Esophagus muscularis mucosa (tissue), 4 donors: ENCODE results near the gene TMPO.

ENCODE experiments used
- EP300 ChIP-seq: sonication (generic); formaldehyde crosslinking; IDR thresholded peaks from one replicate; pipeline ENCODE4 v1.6.1; 2017; ENCODE audit warnings: antibody characterized with exemption
- POLR2A ChIP-seq: fragments of 450-650 bp; IDR thresholded peaks from one replicate; pipeline ENCODE4 v1.6.1; 2017; ENCODE audit warnings: antibody characterized with exemption, moderate library complexity, mild to moderate bottlenecking, low read depth
- POLR2AphosphoS5 ChIP-seq, 2 donors: sonication (generic); formaldehyde crosslinking; IDR thresholded peaks; one replicate each; pipeline ENCODE4 v1.6.1; 2017; ENCODE audit warnings: antibody characterized with exemption in 2 of 2
- TF ChIP-seq, protein P1 (sequence below), 3 experiments: fragments of 200-600 bp in 2 of 3; fragments of 450-650 bp in 1 of 3; sonication (generic) in 2 of 3; IDR thresholded peaks; one replicate each; pipeline ENCODE4 v1.5.1; 2017 to 2019; ENCODE audit warnings: antibody characterized with exemption in 3 of 3, mild to moderate bottlenecking in 2 of 3, moderate library complexity in 1 of 3

DNA sequence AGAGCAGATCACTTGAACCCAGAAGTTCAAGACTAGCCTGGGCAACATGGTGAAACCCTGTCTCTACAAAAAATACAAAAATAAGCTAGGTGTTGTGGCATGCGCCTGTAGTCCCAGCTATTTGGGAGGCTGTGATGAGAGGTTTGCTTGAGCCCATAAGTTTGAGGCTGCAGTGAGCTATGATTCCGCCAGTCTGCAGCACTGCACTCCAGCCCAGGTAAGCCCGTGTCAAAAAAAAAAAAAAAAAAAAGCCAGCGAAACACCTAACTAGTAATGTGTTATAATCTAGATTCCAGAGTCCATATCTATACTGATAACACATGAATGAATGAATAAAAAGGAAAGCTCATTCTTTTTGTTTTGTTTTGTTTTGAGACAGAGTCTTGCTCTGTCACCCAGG lies 59.6 kb downstream of the TMPO start:
- TF ChIP-seq, protein P1, sequence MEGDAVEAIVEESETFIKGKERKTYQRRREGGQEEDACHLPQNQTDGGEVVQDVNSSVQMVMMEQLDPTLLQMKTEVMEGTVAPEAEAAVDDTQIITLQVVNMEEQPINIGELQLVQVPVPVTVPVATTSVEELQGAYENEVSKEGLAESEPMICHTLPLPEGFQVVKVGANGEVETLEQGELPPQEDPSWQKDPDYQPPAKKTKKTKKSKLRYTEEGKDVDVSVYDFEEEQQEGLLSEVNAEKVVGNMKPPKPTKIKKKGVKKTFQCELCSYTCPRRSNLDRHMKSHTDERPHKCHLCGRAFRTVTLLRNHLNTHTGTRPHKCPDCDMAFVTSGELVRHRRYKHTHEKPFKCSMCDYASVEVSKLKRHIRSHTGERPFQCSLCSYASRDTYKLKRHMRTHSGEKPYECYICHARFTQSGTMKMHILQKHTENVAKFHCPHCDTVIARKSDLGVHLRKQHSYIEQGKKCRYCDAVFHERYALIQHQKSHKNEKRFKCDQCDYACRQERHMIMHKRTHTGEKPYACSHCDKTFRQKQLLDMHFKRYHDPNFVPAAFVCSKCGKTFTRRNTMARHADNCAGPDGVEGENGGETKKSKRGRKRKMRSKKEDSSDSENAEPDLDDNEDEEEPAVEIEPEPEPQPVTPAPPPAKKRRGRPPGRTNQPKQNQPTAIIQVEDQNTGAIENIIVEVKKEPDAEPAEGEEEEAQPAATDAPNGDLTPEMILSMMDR (IDR thresholded peaks at IDR 0.05), result no peak
- TF ChIP-seq POLR2AphosphoS5 (IDR thresholded peaks at IDR 0.05), result no peak
- no peak for TF ChIP-seq POLR2A
- no peak for TF ChIP-seq EP300
